NOMO-1 (cell line): ENCODE measurements around the gene CEPT1.
"Not testable (repeated sequence)": the region's sequence is repeated elsewhere in the genome, so short reads cannot be mapped to it uniquely, and the experiment has no call there.

Source experiments
- DNase-seq, 2 experiments: peaks; one replicate each; lab custom pipeline; 2025; ENCODE audit not compliant: unreplicated experiment in 2 of 2; lab: John Stamatoyannopoulos, UW

CEPT1 gene

DNA sequence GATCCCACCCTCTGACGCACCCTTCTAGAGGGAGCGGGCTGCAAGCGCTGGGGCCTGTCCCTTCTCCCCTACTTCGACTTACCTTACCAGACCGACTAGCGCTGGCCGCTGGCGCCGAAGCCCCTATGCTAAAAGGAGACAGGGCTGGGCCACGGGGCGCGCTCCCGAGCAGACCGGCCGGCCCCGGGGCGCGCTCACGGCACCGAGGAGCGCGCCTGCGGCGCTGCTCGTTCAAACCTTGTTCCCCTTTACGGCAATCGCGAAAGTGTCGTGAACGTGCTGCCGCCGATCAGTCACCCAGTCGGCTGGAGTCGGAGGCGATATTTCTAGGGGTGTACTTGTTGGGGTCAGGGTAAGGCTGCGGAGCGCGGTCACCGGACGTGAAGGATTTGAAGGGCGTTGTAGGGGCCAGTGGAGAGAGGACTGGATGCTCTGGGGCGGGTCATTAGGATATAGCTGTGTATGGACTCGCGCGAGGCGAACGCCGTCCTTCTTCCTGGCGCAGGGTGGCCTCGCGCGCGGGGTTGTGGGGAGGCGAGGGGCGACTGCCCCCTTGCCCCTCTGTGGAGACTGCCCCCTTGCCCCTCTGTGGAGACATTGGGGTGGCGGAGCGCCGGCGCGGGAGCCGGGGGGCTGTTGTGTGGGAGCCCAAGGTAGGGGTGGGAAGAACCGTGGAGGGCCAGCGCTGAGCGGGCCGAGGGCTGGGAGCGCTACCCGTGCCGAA, at the start of gene CEPT1, which contains the start of gene DRAM2:
Gene CEPT1 (plus strand): TSS at position 268 of the 724 bp plus-strand sequence. CDS start 7,492 bp downstream, outside the sequence.
Gene DRAM2 (minus strand): TSS at position 138 of the 724 bp plus-strand sequence. CDS start 8,539 bp downstream, outside the sequence.
- peak; percentile 85 to 95 for DNase-seq

DNA sequence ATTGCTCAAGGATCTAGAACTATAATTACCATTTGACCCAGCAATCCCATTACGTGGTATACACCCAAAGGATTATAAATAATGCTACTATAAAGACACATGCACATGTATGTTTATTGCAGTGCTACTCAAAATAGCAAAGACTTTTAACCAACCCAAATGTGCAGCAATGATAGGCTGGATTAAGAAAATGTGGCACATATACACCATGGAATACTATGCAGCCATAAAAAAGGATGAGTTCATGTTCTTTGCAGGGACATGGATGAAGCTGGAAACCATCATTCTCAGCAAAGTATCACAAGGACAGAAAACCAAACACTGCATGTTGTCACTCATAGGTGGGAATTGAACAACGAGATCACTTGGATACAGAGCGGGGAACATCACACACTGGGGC, 44.6 kb upstream of the CEPT1 start:
- not testable (repeated sequence) for DNase-seq

DNA sequence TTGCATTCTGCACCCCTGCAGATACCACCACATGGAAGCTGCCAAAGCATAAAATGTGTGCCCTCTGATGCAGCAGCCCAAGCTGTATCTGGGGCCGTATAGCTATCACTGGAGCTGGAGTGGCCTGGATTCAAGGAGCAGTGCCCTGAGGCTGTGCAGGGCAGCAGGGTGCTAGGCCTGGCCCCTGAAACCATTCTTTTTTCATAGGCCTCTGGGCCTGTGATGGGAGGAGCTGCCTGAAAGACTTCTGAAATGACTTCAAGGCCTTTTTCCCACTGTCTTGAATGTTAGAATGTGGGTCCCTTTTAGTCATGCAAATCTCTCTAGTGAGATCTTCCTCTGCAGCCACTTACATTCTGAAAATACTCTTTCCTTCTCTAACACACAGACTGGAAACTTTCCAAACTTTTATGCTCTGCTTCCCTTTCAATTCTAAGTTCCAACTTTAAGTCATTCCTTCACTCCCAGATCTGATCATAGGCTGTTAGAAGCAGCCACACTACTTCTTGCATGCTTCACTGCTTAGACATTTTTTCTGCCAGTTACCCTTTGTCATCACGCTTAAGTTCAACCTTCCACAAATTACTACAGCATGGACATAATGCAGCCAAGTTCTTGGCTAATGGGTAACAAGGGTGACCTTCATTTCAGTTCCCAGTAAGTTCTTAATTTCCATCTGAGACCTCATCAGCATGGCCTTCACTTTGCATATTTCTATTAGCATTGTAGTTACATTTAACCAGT, 42.5 kb upstream of the CEPT1 start:
- DNase-seq: no peak

DNA sequence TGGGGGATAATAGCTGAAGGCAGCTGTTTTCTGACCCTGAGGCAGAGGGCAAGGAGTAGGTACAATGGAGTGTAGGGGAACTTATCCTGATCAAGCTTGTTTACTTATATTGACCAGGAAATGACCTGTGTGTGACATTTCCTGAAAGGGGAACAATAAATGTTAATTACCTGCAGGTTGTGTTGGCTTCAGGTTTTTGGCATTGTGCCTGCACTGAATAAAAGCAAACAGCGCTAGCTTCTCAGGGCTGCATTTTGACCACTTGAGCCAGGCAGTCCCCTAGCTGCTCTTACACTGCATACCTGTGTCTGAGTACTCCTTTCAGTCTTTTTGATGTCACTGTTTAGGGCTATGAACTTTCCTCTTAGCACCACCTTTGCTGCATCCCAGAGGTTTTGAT, 40.7 kb upstream of the CEPT1 start:
- no peak for DNase-seq

DNA sequence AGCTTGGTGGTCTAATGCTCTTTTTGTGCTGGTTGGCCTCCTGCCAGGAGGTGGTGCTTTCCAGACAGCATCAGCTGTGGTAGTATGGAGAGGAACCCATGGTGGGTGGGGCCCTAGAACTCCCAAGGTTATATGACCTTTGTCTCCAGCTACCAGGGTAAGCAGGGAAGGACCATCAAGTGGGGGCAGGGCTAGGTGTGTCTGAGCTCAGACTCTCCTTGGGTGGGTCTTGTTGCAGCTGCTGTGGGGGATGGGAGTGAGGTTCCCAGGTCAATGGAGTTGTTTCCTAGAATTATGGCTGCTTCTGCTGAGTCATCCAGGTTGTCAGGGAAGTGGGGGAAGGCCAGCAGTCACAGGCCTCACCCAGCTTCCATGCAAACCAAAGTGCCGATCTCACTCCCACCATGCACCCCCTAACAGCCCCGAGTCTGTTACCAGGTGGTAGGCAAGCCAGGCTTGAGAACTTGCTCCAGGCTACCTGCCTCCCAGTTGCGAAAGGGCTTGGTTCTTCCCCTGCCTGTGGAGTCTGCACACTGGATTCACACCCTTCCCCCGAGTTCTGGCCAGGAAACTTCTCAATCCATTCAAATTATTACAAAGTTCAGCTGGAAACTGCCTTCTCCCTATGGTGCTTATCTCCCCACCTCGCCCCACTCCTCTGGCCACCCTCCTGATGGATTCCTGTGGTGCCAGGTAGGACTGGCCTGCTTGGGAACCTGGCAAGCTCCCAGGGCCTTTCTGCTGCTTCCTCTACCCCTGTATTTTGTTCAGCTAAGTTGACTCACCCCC, 38.0 kb upstream of the CEPT1 start:
- no peak for DNase-seq

DNA sequence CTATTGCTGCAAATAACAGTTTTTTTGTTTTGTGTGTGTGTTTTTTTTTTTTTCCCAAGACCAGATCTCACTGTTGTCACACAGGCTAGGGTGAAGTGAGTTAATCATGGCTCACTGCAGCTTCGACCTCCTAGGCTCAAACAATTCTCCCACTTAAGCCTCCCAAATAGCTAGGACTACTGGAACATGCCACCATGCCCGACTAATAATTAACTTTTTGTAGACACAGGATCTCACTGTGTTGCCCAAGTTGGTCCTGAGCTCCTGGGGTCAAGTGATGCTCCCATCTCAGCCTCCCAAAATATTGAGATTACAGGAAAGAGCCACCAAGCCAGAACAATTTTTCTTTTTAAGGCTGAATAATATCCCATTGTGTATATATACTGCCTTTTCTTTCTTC, 35.0 kb upstream of the CEPT1 start:
- DNase-seq: no peak

DNA sequence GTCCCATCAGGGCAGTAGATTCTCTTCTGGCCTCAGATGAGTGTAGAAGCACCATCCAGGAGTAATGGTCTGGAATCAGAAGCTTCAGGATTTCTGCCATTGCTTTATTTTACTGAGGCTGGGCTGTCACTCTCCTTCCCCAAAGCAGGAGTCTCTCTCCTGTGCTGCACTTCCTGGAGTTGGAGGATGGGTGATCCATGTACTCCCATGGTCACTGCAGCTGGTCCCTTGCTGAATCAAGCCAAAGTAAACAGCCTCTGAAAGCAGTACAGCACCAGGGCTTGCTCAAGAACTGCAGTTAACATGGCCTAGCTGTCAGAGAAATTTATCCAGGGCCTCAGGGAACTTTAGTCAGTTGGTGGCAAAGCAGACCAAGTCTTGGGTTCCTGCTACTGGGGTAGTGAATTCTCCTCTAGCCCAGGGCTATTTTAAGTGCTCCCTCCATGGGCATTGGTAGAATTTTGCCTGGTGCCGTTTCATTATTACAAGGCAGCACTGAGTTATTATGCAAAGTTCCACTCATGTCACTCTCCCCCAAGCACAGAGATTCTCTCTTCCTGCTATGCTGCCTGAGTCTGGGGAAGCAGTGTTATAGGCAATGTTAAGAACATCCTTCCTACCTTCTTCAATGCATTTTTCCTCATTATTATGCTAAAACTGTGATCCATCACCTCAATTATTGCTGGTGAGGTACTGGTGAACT, 29.7 kb upstream of the CEPT1 start:
- no peak for DNase-seq

DNA sequence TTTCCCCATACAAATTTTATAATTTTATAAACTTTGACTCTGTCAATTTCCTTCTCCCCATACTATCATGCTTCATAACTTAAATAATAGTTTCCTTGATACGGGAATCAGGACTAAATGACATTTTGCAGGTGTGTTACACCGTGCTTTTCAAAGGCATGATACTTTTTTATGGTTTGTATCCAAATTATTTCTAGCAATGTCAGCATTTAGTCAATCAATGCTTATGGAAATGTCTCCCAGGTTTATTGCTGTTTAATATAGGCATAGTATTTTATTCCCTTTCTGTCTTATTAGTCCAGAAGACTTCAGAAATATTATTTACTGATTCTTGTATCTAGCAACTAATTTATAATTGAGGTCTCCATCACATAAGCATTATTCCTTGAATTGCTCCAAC, 23.5 kb upstream of the CEPT1 start:
- DNase-seq: no peak

DNA sequence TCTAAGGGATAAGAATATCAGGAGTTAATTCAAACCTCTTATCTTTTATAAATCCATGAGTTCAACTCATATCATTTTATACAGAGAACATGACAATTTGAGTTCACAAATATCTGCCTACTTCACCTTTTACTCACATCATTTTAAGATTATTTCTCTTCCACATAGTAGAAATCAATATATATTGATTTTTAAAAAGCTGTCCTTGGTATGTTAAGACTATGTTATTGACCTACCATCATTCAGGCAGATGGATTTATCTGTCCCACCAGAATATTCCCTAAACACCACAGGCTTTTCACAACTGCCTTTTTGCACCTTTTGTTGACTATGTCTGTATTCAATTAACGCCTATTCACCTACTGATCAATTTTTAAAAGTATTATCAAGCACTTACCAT, 13.7 kb upstream of the CEPT1 start:
- no peak for DNase-seq

DNA sequence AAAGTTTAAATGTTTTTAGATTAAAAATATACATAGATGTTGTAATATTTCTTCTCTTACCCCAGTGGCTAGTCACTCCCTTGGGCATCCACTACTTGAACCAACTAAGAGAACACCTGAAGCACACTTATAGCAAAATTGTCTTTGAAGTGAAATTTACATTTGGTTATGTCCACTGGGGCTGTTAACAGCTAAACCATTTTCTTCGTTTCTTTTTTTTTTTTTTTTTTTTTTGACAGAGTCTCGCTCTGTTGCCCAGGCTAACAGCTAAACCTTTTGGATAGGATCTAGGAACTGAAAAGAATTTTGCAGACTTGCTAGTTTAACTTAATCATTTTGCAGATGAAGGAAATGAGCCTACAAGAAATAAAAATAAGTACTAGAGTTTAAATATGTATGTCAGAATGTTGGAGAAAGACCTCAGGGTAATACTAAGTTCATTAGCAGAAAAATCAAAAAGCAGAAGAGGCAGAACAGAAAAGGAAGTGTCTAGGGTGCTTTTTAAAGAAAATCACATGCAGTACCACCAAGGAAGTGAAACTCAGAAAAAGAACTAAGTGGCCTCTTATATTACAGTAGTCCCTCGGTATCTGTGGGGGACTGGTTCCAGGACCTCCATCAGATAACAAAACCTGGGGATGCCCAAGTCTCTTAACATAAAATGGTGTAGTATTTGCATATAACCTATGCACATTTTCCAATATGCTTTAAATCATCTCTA, 11.9 kb upstream of the CEPT1 start:
- DNase-seq: peak; percentile 76 to 90

DNA sequence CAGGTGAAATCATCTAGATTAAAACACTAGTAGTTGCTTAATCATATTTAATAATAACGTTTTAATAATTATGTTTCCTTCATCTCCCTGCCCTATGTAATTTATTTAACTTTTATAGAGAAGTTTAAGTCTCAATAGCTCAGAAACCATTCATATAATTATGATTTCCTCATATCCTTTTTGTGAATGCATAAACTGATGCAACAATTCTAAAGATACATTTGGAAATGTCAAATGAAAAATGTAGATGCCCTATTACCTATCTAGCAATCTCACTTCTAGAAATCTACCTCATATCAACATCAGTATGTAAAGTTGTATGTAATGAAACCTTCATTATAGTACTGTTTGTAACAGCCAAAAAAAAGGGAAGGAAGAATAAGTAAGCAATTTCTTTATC, 10.6 kb upstream of the CEPT1 start:
- peak in 1 of 2 experiments; percentile 73 for DNase-seq

DNA sequence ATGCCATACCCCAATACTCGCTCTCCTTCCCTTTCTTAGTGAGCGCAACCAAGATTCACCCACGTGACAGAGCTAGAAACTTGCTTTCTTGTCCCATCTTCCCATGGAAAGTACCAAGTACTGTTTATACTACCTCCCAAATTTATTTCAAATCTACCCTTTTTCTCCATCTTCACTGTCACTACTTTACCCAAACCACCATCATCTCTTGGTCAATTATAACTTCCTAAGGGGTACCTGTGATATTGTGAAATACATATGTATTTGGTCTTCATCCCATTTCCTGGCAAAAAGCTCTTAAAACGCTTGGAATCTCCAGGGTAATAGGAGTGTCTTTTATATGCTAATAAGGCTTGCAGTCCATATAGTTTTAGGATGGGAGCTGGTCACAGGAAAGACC, 8.3 kb upstream of the CEPT1 start:
- no peak for DNase-seq

DNA sequence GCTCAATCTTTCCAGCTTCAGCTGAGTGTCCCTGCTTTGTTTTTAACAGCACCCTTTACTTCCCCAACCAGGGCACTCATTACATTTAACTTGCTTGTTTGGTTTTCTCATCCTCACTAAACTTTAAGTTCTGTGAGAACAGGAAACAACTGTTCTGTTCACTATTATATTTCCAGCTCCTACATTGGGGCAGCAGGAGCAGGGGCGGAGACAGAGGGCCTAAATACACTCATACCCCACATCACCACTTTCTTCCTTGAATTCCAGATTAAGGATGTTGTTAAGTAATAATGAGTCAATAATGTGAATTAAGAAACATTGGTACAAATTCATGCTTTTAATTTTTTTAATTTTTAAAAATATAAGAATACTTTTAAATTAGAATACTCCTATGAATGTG, 6.2 kb upstream of the CEPT1 start:
- DNase-seq: no peak

DNA sequence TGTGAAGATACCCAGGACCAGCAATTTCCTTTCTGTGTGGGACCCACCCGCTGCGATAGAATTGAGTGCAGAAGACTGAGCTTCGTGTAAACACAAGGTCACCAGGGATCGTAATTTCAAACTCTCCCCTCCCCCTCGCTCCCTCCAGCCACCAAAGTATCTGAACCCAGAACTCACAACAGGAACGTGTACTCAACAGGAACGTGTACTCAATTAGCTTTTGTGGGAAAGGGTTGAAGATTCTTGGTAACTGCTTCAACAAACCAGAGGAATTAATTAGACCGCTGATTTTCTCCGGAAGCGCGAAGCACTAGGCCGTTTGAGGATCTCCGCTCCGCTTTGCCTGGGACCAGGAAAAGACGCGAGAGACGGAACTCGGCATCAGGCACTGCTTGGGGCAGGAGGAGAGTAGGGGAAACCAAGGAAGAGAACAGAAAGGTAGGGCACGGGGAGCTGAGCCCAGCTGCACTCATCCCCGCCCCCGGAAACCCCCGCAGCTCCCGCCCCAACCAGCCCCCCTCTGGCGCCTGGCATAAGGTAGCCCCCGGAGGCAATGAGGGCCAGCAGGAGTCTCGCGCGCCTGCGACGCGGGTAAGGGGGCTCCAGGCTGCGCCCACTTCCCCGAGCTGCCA, 583 bp upstream of the CEPT1 start:
- peak; percentile 41 to 42 for DNase-seq

DNA sequence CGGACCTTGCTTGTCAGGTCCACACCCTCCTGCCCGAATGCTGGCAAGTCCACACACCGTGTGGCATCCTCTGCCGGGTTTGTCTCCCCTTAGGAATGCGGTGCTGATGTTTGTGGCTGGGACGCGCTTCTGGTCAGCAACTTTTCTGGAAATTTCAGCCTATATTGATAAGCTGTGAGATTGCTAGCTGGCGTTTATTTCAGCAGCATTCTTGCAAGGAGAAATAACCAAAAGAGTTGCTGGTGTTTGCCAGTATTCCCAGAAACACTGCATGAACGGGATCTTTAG, 601 bp downstream of the CEPT1 start:
- DNase-seq: no peak

DNA sequence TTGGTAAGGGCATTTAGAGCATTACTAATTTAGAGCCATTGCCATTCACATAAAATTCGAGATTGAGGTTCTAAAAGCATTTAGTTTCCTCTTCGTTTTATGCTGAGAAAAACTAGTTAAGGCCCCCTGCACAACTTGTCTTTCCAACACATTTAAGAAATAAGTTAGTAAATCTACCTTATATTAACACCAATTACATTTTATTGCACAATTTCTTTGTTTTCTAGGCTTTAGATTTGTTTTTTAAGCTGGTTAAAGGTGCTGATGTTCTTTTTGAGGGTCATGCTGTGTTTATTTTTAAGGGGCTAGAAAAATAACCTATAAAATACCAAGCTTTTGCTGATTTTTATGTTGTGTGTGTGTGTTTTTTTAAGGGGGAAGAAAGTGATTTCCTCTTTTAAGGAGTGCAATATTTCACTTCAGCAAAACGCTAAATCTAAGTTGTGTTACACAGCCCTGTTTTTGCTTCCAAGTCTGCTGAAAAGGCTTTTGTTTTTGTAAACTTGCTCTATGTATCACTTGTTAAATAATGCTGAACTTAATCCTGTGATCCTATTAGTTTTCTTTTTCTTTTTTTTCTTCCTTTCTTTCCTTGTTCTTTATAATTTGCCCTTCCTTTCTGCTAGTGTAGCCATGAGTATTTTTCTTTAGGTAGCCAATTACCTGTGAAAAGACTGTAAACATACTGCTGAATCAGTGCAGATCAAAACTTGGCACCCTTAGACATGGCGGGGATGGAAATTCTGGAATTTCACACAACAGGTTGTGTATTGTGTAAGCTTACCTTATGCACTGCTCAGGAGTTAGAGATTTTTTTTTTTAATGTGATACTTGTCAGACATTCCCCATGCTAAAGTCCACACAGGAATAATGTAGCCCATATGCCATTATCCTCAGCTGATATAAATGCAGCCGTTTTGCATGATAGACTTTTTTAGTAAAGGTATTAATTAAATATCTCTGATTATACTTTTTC, 1.5 kb downstream of the CEPT1 start:
- DNase-seq: peak; percentile 8 to 17

DNA sequence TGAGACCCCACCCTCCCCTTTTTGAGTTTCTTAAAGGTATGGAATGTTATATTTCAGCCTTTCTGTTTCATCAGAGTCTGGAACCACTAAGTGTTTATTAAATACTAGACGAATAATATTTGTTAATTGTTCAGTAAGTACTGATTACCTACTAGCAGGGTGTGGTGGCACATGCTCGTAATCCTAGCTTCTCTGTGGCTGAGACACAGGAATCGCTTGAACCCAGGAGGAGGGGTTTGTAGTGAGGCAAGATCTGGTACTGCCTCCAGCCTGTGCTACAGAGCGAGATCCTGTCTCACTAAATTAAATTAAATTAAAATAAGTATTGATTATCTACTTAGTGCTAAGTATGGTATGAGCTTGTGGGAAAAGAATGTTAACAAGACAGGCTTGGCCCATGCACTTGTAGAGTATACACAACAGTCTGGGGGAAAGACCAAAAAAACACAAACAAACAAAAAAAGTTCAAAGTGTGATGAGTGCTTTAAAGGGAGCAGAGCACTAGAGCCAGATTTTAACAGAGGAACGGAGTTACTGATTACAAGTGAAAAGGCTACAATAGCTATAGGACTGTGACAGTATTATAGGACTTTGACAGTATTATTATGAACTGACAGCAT, 2.4 kb downstream of the CEPT1 start:
- DNase-seq: no peak

DNA sequence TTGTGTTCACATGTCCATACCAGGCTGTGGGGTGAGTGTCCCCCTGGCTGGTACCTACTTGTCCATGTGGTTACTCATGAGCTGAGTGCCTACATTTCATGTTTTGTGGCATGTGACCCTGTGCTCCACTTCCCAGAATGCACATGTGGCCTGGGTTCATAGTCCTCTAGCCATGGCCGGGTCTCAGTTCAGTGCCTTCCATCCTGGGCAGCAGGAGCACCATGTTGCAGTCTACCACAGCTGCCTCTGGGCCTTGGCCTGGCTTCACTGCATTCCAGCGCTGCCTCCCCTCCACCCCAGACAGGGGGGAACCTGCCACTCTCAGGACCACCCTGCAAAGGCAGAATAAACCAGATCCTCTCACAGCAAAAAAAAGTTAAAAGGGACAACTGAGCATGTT, 5.5 kb downstream of the CEPT1 start:
- DNase-seq: no peak
